Lower leg skin (tissue), 3 donors: ENCODE data around the gene RAP1GAP.

Source experiments
- POLR2A ChIP-seq, 2 donors: fragments of 450-650 bp; IDR thresholded peaks; one replicate each; pipeline ENCODE4 v1.6.1; 2016 to 2017; ENCODE audit warnings: antibody characterized with exemption in 2 of 2, mild to moderate bottlenecking in 1 of 2, moderate library complexity in 1 of 2
- TF ChIP-seq, protein P1 (sequence below), 3 donors: fragments of 450-650 bp; IDR thresholded peaks; one replicate each; pipeline ENCODE4 v1.5.1; 2016; ENCODE audit warnings: antibody characterized with exemption in 3 of 3, mild to moderate bottlenecking in 3 of 3, moderate library complexity in 2 of 3

DNA sequence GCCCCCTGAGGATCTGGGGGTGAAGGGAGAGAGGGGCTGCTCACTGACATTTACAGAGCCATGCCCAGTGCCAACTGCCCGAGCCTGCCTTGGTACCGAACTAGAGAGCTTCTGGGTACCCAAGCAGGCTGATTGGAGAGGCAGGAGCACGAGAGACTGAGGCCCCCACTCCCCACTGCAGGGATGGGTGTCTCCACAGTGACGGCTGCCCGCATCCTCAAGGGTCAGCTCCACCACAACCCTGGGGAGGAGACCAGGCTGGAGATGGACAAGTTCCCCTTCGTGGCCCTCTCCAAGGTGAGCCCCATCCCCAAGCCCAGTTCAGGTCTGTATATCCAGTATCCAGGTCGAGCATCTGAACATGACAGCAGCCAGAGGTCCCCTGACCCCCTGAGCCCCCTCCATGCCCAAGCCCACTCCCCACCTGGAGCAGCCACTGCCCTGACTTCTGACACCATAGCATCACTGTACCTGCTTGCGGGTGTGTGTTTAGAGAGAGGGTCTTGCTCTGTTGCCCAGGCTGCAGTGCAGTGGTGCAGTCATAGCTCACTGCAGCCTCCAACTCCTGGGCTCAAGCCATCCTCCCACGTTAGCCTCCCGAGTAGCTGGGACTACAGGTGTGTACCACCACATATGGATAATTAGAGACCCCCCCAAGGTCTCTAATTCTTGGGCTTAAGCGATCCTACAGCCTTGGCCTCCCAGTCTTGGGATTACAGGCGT is 108.1 kb downstream of the RAP1GAP start:
- TF ChIP-seq, protein P1, sequence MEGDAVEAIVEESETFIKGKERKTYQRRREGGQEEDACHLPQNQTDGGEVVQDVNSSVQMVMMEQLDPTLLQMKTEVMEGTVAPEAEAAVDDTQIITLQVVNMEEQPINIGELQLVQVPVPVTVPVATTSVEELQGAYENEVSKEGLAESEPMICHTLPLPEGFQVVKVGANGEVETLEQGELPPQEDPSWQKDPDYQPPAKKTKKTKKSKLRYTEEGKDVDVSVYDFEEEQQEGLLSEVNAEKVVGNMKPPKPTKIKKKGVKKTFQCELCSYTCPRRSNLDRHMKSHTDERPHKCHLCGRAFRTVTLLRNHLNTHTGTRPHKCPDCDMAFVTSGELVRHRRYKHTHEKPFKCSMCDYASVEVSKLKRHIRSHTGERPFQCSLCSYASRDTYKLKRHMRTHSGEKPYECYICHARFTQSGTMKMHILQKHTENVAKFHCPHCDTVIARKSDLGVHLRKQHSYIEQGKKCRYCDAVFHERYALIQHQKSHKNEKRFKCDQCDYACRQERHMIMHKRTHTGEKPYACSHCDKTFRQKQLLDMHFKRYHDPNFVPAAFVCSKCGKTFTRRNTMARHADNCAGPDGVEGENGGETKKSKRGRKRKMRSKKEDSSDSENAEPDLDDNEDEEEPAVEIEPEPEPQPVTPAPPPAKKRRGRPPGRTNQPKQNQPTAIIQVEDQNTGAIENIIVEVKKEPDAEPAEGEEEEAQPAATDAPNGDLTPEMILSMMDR (IDR thresholded peaks at IDR 0.05), result no peak
- no peak for TF ChIP-seq POLR2A (IDR thresholded peaks at IDR 0.05)
